Mucosa of stomach (tissue), 1 donor: ENCODE measurements around the gene DYSF.

ENCODE experiments used
- H3K27me3 ChIP-seq: one replicate; pipeline ENCODE4 v1.7.0; 2013; ENCODE audit warnings: mild to moderate bottlenecking, low read length; ENCODE audit not compliant: control insufficient read depth, insufficient read depth
- H3K36me3 ChIP-seq: one replicate; pipeline ENCODE4 v1.7.0; 2013; ENCODE audit warnings: low read length; ENCODE audit not compliant: control insufficient read depth, insufficient read depth
- H3K4me1 ChIP-seq: one replicate; pipeline ENCODE4 v1.7.0; 2013; ENCODE audit warnings: mild to moderate bottlenecking, low read length; ENCODE audit not compliant: control insufficient read depth, insufficient read depth
- H3K4me3 ChIP-seq: one replicate; pipeline ENCODE4 v1.7.0; 2013; ENCODE audit warnings: low read length
- H3K9ac ChIP-seq: one replicate; pipeline ENCODE4 v1.7.0; 2013; ENCODE audit warnings: mild to moderate bottlenecking, low read length, moderate library complexity
- H3K9me3 ChIP-seq: one replicate; pipeline ENCODE4 v1.7.0; 2013; ENCODE audit warnings: mild to moderate bottlenecking, low read length, moderate library complexity; ENCODE audit not compliant: control insufficient read depth
- donor health status: Pancreatic carcinoma.

DYSF gene

DNA sequence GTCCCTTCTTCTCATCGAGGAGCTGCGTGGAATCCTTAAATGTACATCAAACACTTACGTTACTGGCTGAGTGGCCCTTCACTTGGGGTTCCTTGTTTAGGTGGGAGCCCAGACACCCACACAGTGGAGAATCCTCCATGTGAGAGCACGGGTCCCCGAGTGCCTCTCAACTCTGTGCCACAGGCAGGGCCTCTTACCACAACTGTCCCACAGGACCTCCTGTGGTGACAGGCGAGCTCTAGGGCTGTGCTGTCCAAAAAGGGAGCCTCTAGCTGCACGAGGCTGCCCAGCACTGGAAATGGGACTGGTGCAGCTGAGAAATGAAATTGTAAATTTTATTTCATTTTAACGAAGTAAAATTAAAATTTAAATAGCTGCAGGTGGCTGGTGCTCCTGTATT is 145.7 kb downstream of the DYSF start:
- no peak overlapping the region for H3K9ac ChIP-seq
- no peaks in the 10 kb centered on the region for H3K4me1 ChIP-seq
- H3K36me3 ChIP-seq, result no peaks in the 10 kb centered on the region
- H3K9me3 ChIP-seq, result no peaks in the 10 kb centered on the region
- peaks cover 5% of the 10 kb centered on the region for H3K27me3 ChIP-seq
- no peak overlapping the region for H3K4me3 ChIP-seq

DNA sequence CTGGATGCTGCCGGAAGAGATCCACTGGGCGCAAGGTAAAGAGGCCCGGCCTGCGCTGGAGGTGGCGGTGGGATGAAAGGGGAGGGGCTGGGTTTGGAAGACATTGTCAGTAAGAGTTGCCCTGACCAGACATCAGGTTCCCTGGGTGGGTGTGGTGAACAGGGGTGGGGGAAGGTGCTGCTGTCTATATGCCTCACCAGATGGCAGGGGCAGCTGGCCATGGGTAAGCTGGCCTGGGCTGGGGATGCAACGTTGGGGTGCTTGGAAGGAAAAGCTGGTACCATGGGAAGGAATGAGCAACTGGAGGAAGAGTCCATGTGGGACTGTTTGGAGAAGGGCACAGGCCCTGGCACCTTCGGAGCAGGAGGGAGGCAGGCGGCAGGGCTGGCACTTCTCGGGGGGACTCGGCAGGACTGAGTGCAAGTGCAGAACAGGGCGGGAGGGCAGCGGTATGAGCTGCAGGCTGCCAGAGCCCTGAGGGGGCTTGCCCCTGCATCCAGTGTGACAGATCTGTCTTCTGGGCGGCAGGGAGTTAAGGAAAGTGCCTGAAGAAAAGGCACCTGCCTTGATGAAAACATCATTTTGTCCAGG is 146.4 kb downstream of the DYSF start:
- no peaks in the 10 kb centered on the region for H3K4me1 ChIP-seq
- no peak overlapping the region for H3K9ac ChIP-seq
- no peaks in the 10 kb centered on the region for H3K9me3 ChIP-seq
- H3K4me3 ChIP-seq, result no peak overlapping the region
- H3K36me3 ChIP-seq, result no peaks in the 10 kb centered on the region
- peaks cover 5% of the 10 kb centered on the region for H3K27me3 ChIP-seq

DNA sequence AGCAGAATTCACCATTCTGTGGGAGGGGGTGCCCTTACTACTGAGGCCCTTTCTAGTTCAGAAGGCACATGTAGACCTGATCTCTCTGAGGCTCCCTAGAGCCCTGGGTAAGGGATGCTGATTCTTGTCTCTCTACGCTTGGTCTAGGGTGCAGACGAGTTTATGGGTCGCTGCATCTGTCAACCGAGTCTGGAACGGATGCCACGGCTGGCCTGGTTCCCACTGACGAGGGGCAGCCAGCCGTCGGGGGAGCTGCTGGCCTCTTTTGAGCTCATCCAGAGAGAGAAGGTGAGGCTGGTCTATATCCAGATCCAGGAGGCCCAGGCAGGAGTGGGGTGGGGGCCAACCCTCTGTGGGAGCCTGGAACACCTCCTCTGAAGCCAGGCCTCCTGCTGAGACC is 147.2 kb downstream of the DYSF start:
- H3K9ac ChIP-seq, result no peak overlapping the region
- H3K4me1 ChIP-seq, result no peaks in the 10 kb centered on the region
- H3K27me3 ChIP-seq, result peaks cover 7% of the 10 kb centered on the region
- H3K4me3 ChIP-seq, result no peak overlapping the region
- H3K9me3 ChIP-seq, result no peaks in the 10 kb centered on the region
- H3K36me3 ChIP-seq, result no peaks in the 10 kb centered on the region

DNA sequence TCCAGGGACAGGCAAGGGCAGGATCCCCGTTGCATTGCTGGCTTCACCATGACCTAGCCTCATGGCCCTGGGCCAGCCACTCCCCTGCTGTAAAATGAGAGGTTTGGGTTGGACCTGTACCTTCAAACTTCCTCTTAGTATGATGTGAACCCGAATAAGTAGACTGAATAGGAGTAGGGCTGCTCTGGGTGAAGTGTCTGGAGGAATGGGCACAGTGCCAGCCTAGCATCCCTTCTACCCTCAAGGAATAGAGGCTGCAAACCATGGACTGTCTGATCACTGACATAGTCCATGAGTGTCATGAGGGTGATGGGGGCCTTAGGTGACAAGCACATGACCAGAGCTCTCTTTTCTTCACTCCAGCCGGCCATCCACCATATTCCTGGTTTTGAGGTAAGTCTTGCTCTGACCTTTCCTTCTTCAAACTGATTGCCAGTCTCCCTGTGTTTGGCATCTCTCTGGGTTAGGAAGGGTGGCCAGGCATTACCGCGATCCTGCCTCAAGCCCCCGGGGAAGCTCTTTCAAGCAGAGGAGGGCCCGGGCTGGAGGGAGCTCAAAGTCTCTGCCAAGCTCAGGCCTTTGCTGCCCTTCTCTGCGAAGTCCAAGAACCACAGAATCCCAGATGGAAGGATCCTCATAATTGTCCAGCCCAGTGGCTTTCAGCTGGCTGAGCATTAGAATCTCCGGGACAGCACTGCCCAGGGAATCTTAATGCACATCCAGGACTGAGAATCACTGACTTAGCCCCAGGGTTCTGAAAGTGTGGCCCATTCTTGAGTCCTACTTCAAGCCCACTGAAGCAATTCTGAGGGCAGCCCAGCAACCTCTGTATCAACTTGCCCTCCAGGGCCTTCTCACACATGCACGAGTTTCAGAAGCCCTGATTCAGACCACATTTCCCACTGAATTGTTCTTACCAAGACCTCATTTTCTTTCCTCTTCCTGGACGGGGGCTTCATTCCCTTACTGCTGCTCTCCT is 148.1 kb downstream of the DYSF start:
- Histone ChIP-seq H3K4me1 (no peaks in the 10 kb centered on the region), H3K9ac (no peak overlapping the region), H3K9me3 (no peaks in the 10 kb centered on the region), H3K4me3 (no peak overlapping the region), H3K27me3 (peaks cover 5% of the 10 kb centered on the region), H3K36me3 (no peaks in the 10 kb centered on the region)

DNA sequence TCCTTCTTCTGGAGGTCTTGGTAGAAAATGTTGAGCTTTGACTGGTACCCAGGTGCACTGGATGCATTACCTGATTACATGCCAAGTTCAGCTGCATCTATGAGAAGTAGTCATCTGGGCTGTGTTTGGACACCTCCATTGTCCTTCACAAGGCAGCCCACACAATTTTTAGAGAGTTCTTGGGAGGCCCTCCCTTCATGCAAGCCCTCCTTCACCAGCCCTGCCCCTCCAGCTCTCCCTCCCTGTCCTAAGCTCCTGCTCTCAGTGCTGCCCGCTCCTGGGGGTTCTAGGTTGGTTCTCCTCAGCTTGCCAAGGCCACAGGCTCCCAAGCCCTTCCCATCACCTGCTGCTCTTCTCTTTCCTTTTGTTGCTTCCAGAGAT is 148.7 kb downstream of the DYSF start:
- H3K36me3 ChIP-seq, result no peaks in the 10 kb centered on the region
- no peaks in the 10 kb centered on the region for H3K9me3 ChIP-seq
- H3K4me3 ChIP-seq, result no peak overlapping the region
- no peaks in the 10 kb centered on the region for H3K4me1 ChIP-seq
- peaks cover 5% of the 10 kb centered on the region for H3K27me3 ChIP-seq
- no peak overlapping the region for H3K9ac ChIP-seq

DNA sequence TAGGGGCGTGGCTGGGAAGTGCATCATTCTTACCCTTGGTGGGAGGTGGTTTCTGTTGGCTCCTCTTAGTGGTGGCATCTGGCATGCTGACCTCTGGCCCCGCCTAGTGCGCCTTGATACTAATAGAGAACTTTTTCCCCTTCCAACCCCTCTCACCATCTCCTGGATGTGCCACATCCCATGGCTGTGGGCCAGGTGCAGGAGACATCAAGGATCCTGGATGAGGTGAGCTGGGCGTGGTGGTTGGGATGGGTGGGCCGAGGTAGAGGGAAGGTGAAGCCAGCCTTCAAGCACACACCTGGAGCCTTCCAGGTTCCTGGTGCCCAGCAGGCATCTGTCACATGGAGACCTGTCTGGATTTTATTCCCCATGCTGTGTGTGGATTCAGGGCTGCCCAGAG is 149.2 kb downstream of the DYSF start:
- no peak overlapping the region for H3K9ac ChIP-seq
- H3K4me3 ChIP-seq, result no peak overlapping the region
- H3K9me3 ChIP-seq, result no peaks in the 10 kb centered on the region
- H3K36me3 ChIP-seq, result no peaks in the 10 kb centered on the region
- H3K27me3 ChIP-seq, result peaks cover 5% of the 10 kb centered on the region
- no peaks in the 10 kb centered on the region for H3K4me1 ChIP-seq

DNA sequence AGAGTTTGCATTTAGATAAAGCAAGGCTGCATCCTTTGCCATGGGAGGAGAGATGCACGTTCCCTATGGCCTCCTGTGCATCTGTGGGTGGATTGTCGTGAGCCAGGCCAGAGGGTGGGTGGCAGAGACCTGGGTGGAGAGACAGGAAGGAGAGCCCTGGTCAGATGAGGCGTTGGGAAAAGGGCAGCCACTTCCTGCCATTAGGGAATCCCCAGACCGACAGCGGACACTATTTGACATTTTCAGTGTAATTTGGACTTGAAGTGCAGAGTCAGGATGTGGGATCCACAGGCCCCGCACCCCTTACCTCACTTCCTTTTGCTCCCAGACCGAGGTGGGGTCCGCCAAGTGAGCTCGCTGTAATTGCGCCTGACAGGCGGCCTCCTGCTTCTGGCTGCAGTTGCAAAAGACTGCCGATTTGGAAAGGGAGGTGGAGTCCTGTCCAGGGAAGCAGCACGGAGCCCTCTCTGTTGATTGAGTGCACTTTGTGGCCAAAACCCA is 150.0 kb downstream of the DYSF start:
- peaks cover 5% of the 10 kb centered on the region for H3K27me3 ChIP-seq
- H3K9me3 ChIP-seq, result no peaks in the 10 kb centered on the region
- H3K36me3 ChIP-seq, result no peaks in the 10 kb centered on the region
- no peak overlapping the region for H3K4me3 ChIP-seq
- H3K9ac ChIP-seq, result no peak overlapping the region
- H3K4me1 ChIP-seq, result no peaks in the 10 kb centered on the region

DNA sequence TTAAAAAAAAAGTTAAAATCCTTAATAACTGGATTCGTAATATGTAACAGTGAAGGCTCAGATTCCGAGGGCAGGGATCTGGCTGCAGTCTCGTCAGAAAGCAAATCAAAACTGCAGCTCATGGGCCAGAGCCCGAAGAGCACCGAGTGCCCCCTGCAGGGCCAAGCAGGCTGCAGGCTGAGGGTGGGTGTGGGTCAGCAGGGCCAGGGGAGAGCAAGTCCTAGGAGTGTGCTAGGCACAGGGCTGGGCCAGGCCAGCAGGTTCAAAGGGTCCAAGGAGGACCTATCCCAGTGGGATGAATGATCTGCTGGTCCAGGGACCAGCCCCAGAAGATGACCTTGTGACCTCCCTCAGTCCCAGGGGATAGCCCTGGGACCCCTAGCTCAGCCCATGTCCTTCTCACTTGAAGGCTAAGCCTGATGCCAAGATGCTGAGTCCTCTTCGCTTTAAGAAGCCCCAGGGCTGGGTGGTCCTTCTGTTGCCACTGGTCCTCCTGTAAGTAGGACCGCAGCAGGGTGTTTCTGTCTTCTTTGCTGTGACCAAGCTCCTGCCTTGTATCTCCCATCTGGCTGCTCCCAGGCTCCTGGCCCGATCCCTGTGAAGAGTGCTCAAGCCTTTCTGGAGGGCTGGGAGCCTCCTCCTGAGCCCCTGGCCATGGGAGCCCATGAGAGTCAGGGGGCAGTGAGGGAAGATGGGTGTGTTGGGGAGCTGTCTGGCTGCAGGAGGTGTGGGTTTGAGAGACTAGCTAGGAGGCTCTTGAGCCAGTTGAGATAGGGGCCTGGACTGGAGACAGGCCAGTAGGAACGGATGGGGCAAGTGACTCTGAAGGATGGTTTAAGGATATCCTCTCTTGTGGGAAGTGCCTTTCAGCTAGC is 150.7 kb downstream of the DYSF start:
- Histone ChIP-seq H3K27me3 (peaks cover 5% of the 10 kb centered on the region), H3K4me3 (no peak overlapping the region), H3K36me3 (no peaks in the 10 kb centered on the region), H3K9ac (no peak overlapping the region), H3K4me1 (no peaks in the 10 kb centered on the region), H3K9me3 (no peaks in the 10 kb centered on the region)

DNA sequence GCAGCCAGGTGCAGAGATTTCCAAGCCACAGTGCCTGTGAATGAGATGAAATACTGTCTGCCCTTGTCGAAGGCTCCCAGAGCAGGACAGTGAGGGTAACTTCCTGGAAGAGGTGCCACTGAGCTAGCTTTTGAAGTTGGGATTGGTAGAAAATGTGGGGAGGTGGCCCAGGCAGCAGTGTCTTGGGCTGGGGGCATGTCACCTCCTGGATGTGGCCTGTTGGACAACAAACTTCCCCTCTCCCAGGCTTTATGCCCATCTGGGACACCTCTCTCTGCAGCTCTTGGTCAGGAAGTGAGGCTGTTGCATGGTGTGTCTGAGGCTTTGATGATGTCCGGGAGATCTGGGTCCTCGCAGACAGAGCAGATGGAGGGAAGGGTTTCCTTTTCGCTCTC is 151.4 kb downstream of the DYSF start:
- Histone ChIP-seq H3K4me1 (no peaks in the 10 kb centered on the region), H3K27me3 (peaks cover 5% of the 10 kb centered on the region), H3K9me3 (no peaks in the 10 kb centered on the region), H3K9ac (no peak overlapping the region), H3K4me3 (no peak overlapping the region), H3K36me3 (no peaks in the 10 kb centered on the region)

DNA sequence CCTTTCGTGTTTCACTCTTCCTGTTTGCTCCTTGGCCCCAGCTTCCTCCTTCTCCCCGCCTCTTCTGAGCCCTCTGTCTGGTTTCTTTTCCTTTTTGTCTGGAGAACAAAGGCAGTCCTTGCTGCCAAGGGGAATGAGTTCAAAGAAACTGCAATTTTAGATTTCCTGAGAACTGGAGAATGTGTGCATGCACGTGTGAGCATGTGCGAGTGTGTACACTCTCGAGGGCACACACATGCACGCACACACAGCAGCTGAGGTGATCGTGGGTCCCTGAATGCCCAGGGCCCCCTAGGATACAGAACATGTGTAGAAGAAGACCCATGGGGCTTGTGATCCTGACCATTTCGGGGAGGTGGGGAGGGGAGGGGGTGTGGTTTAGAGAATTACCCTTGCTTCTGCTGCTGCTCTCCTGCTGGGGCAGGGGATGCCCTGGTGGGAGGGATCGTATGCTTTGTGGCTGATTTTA is 151.8 kb downstream of the DYSF start:
- peaks cover 5% of the 10 kb centered on the region for H3K27me3 ChIP-seq
- no peaks in the 10 kb centered on the region for H3K9me3 ChIP-seq
- no peak overlapping the region for H3K9ac ChIP-seq
- H3K36me3 ChIP-seq, result no peaks in the 10 kb centered on the region
- H3K4me1 ChIP-seq, result no peaks in the 10 kb centered on the region
- no peak overlapping the region for H3K4me3 ChIP-seq

DNA sequence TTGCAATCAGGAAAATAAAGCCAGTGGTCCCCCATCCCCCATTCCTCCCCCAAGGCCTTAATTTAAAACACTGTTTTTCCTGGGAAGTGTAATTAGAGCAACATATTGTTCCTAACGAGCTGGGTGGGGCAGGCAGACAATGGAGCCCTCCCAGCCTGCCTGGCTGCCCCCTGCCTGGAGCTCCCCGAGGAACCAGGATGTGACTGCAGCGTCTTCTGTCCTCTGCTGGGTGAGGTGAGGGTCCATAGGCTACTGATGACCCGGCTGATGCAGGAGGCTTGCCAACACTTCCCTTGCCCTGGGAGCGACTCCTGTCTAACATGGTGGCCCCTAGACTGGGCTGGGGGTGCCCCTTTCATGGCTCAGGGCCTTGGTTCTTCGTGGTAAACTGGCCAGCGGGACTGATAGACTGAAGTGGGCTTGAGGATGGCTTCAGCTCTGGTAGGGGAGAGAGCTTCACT is 152.4 kb downstream of the DYSF start:
- H3K9ac ChIP-seq, result no peak overlapping the region
- no peaks in the 10 kb centered on the region for H3K9me3 ChIP-seq
- no peak overlapping the region for H3K4me3 ChIP-seq
- H3K27me3 ChIP-seq, result peaks cover 5% of the 10 kb centered on the region
- H3K36me3 ChIP-seq, result no peaks in the 10 kb centered on the region
- no peaks in the 10 kb centered on the region for H3K4me1 ChIP-seq
